NCI-H2029 (cell line): ENCODE measurements around the gene PHLDB1.
A peak's percentile ranks its signal among the peaks of the same experiment; 100 is the strongest.

Experiments used
- DNase-seq: peaks from one replicate; lab custom pipeline; 2025; lab: John Stamatoyannopoulos, UW

PHLDB1 gene

GRCh38 chr11:118638726-118639125, 31.3 kb downstream of the PHLDB1 start:
- DNase-seq, result no peak

- DNase-seq, result no peak
Observed at GRCh38 chr11:118639899-118640298, 32.5 kb downstream of the PHLDB1 start.

- peak; percentile 23 for DNase-seq
Observed at GRCh38 chr11:118640332-118641154, 33.1 kb downstream of the PHLDB1 start.

- DNase-seq, result peak; percentile 91
Observed at GRCh38 chr11:118641397-118642019, 34.1 kb downstream of the PHLDB1 start.

GRCh38 chr11:118643142-118643994, 36.0 kb downstream of the PHLDB1 start:
- no peak for DNase-seq

- DNase-seq, result no peak
Observed at GRCh38 chr11:118643995-118644345, 36.6 kb downstream of the PHLDB1 start.

- DNase-seq, result no peak
Observed at GRCh38 chr11:118644496-118644895, 37.1 kb downstream of the PHLDB1 start.

GRCh38 chr11:118645066-118645715, 37.8 kb downstream of the PHLDB1 start:
- DNase-seq, result no peak

GRCh38 chr11:118646393-118646792, 39.0 kb downstream of the PHLDB1 start:
- DNase-seq, result no peak

GRCh38 chr11:118648291-118648690, 40.9 kb downstream of the PHLDB1 start:
- no peak for DNase-seq

- no peak for DNase-seq
Observed at GRCh38 chr11:118649941-118650340, 42.5 kb downstream of the PHLDB1 start.

- DNase-seq, result no peak
Observed at GRCh38 chr11:118650366-118650765, 43.0 kb downstream of the PHLDB1 start.

GRCh38 chr11:118651820-118652219, 44.4 kb downstream of the PHLDB1 start:
- no peak for DNase-seq

GRCh38 chr11:118652681-118653181, 45.3 kb downstream of the PHLDB1 start:
- no peak for DNase-seq

- DNase-seq, result no peak
Observed at GRCh38 chr11:118653684-118654390, 46.4 kb downstream of the PHLDB1 start.

GRCh38 chr11:118655486-118656190, 48.2 kb downstream of the PHLDB1 start:
- no peak for DNase-seq

GRCh38 chr11:118656563-118657165, 49.2 kb downstream of the PHLDB1 start:
- DNase-seq, result no peak

GRCh38 chr11:118657238-118657637, 49.8 kb downstream of the PHLDB1 start:
- DNase-seq, result no peak

- DNase-seq, result no peak
Observed at GRCh38 chr11:118657709-118658428, 50.5 kb downstream of the PHLDB1 start.
